Measurements from ENCODE around the gene RBM20.

DNA sequence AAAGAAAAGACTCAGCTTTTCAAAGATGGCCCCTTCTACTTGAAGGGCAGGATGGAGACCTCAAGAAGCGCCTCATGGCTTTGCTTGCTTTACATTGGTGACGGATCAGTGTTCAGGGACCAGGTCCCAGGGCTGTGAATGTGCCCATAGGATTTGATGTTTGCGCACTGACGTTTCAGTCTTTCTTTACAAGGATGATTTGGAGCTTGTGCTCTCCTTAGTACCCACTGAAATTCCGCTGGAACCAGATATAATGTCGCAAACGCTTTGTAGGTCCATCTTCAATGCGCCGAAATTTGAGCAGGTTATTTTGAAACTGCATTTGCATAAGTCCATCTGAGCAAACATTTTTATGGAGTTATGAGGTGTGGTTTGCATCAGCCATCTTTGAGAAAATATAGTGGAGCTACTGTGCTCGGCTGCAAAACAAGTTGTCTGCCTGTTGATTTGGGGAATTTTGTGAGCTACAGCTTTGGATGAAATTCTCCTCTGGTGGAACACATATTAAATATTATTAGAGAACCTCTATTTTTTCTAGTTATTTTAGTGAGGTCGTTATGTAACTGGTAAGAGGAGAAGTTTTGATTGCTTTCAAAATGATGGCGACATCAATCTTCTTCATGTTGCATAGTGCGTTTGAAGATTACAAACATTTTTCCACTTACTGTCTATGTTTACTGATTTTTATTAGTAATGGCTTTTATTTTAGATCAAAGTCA is 2.4 kb downstream of the RBM20 start:
- TF ChIP-seq BHLHE40 (IDR thresholded peaks at IDR 0.05; ENCODE audit: low read depth, low read length), result no peak
- TF ChIP-seq, protein P1, sequence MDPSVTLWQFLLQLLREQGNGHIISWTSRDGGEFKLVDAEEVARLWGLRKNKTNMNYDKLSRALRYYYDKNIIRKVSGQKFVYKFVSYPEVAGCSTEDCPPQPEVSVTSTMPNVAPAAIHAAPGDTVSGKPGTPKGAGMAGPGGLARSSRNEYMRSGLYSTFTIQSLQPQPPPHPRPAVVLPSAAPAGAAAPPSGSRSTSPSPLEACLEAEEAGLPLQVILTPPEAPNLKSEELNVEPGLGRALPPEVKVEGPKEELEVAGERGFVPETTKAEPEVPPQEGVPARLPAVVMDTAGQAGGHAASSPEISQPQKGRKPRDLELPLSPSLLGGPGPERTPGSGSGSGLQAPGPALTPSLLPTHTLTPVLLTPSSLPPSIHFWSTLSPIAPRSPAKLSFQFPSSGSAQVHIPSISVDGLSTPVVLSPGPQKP (IDR thresholded peaks at IDR 0.05; ENCODE audit: borderline replicate concordance, low read depth, low read length), result no peak
- TF ChIP-seq POLR2A (IDR thresholded peaks at IDR 0.05; ENCODE audit: low read depth, low read length), result no peak
- TF ChIP-seq, protein P2, sequence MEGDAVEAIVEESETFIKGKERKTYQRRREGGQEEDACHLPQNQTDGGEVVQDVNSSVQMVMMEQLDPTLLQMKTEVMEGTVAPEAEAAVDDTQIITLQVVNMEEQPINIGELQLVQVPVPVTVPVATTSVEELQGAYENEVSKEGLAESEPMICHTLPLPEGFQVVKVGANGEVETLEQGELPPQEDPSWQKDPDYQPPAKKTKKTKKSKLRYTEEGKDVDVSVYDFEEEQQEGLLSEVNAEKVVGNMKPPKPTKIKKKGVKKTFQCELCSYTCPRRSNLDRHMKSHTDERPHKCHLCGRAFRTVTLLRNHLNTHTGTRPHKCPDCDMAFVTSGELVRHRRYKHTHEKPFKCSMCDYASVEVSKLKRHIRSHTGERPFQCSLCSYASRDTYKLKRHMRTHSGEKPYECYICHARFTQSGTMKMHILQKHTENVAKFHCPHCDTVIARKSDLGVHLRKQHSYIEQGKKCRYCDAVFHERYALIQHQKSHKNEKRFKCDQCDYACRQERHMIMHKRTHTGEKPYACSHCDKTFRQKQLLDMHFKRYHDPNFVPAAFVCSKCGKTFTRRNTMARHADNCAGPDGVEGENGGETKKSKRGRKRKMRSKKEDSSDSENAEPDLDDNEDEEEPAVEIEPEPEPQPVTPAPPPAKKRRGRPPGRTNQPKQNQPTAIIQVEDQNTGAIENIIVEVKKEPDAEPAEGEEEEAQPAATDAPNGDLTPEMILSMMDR (conservative IDR thresholded peaks at IDR 0.05; ENCODE audit: low read depth, low read length), result no peak
- TF ChIP-seq CHD1 (IDR thresholded peaks at IDR 0.05; ENCODE audit: low read depth, low read length), result no peak
- no peak for TF ChIP-seq RAD21 (IDR thresholded peaks at IDR 0.05; ENCODE audit: low read length)
- no peak for TF ChIP-seq FOS (IDR thresholded peaks at IDR 0.05; ENCODE audit: low read depth, low read length)
- no peak for TF ChIP-seq MAFK (IDR thresholded peaks at IDR 0.05; ENCODE audit: low read depth, low read length)
- TF ChIP-seq, protein P3, sequence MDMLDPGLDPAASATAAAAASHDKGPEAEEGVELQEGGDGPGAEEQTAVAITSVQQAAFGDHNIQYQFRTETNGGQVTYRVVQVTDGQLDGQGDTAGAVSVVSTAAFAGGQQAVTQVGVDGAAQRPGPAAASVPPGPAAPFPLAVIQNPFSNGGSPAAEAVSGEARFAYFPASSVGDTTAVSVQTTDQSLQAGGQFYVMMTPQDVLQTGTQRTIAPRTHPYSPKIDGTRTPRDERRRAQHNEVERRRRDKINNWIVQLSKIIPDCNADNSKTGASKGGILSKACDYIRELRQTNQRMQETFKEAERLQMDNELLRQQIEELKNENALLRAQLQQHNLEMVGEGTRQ (IDR thresholded peaks at IDR 0.05; ENCODE audit: low read depth, low read length), result no peak
- no peak for TF ChIP-seq RFX5 (IDR thresholded peaks at IDR 0.05; ENCODE audit: low read depth, low read length)
- no peak for TF ChIP-seq RCOR1 (IDR thresholded peaks at IDR 0.05; ENCODE audit: insufficient replicate concordance, low read length)
- TF ChIP-seq SMC3 (IDR thresholded peaks at IDR 0.05; ENCODE audit: low read depth, low read length), result no peak
- no peak for TF ChIP-seq NFE2L2 (IDR thresholded peaks at IDR 0.05; ENCODE audit: low read depth, low read length)
